ENCODE measurements around the gene FLII.

DNA sequence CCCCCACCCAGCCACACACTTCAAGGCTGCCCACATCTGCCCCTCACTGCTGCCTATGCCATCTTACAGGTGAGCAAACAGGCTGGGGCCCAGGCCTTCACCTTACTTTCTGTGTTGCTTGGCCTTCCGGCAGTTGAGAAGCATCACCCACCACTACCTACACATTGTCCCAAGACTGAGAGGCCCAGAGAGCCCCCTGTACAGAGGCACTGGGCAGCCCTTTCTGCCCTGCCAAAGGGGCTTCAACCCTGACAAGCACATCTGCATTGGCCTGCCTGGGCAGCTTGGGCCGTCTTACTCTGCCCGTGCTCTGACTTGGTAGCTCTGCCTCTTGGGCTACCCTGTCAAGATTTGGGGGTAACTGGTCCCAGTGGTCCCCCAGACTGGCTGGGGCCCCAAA lies 3.1 kb upstream of the FLII start:
- TF ChIP-seq CTCF (IDR thresholded peaks at IDR 0.05; ENCODE audit: insufficient read depth, low read length) (no peak), POLR2AphosphoS5 (IDR thresholded peaks at IDR 0.05; ENCODE audit: low read depth) (no peak), SPI1 (IDR thresholded peaks at IDR 0.05; ENCODE audit: borderline replicate concordance, low read depth) (no peak)
- TF ChIP-seq, protein P1, sequence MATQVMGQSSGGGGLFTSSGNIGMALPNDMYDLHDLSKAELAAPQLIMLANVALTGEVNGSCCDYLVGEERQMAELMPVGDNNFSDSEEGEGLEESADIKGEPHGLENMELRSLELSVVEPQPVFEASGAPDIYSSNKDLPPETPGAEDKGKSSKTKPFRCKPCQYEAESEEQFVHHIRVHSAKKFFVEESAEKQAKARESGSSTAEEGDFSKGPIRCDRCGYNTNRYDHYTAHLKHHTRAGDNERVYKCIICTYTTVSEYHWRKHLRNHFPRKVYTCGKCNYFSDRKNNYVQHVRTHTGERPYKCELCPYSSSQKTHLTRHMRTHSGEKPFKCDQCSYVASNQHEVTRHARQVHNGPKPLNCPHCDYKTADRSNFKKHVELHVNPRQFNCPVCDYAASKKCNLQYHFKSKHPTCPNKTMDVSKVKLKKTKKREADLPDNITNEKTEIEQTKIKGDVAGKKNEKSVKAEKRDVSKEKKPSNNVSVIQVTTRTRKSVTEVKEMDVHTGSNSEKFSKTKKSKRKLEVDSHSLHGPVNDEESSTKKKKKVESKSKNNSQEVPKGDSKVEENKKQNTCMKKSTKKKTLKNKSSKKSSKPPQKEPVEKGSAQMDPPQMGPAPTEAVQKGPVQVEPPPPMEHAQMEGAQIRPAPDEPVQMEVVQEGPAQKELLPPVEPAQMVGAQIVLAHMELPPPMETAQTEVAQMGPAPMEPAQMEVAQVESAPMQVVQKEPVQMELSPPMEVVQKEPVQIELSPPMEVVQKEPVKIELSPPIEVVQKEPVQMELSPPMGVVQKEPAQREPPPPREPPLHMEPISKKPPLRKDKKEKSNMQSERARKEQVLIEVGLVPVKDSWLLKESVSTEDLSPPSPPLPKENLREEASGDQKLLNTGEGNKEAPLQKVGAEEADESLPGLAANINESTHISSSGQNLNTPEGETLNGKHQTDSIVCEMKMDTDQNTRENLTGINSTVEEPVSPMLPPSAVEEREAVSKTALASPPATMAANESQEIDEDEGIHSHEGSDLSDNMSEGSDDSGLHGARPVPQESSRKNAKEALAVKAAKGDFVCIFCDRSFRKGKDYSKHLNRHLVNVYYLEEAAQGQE (IDR thresholded peaks at IDR 0.05; ENCODE audit: insufficient replicate concordance, low read depth), result no peak

Data from HL-60 (cell line).